ENCODE results near the gene MRPL18.

MRPL18 gene

GRCh38 chr6:159844737-159845645, 54.7 kb downstream of the MRPL18 start:
- DNase-seq: no peak

Measured in activated CD4-positive, alpha-beta T cell treated with anti-CD3 and anti-CD28 coated beads for 1 hour (primary cell).